Stimulated activated naive B cell treated with anti-CD40 and anti-IgM and Interleukin-4, amounts not matched to agents 10 μg/mL and 1 μg/mL and 100 μg/mL, for 72 hours (primary cell): ENCODE results near the gene NKAIN4.

Experiments used
- ATAC-seq, 2 donors: fragments of 150-1000 bp; cut with Tn5 transposase; replicated peaks; 2 replicates each; pipeline ENCODE4 v1.10.0; 2021; ENCODE audit warnings: moderate library complexity in 1 of 2
- DNase-seq: peaks from one replicate; pipeline ENCODE4 v3.0.0; 2021
- H3K27ac Mint-ChIP-seq: one replicate; pipeline ENCODE4 v1.8.0; 2022; ENCODE audit warnings: mild to moderate bottlenecking, mixed read lengths
- H3K27me3 Mint-ChIP-seq, 2 donors: one replicate each; pipeline ENCODE4 v1.8.0; 2022; ENCODE audit warnings: mixed read lengths in 2 of 2
- H3K36me3 Mint-ChIP-seq, 2 donors: one replicate each; pipeline ENCODE4 v1.8.0; 2022; ENCODE audit warnings: mixed read lengths in 2 of 2, mild to moderate bottlenecking in 1 of 2
- H3K4me1 Mint-ChIP-seq, 2 donors: one replicate each; pipeline ENCODE4 v1.8.0; 2022; ENCODE audit warnings: mixed read lengths in 2 of 2, mild to moderate bottlenecking in 1 of 2
- H3K4me3 Mint-ChIP-seq, 2 donors: one replicate each; pipeline ENCODE4 v1.8.0; 2022; ENCODE audit warnings: mild to moderate bottlenecking in 2 of 2, mixed read lengths in 2 of 2, moderate library complexity in 1 of 2
- H3K9me3 Mint-ChIP-seq, 2 donors: one replicate each; pipeline ENCODE4 v1.8.0; 2022; ENCODE audit warnings: mixed read lengths in 2 of 2, mild to moderate bottlenecking in 1 of 2

NKAIN4 gene

GRCh38 chr20:63284544-63284949, 30.3 kb upstream of the NKAIN4 start:
- no peaks in the 10 kb centered on the region for H3K9me3 Mint-ChIP-seq
- H3K27me3 Mint-ChIP-seq = no peaks in the 10 kb centered on the region
- H3K4me3 Mint-ChIP-seq = peak overlapping the region; percentile 39 to 74
- ATAC-seq (peak; percentile 33 to 42), DNase-seq (no peak)
- no peak overlapping the region for H3K27ac Mint-ChIP-seq
- H3K36me3 Mint-ChIP-seq = peaks cover 26 to 39% of the 10 kb centered on the region in 2 donors
- H3K4me1 Mint-ChIP-seq = peaks cover 0 to 7% of the 10 kb centered on the region in 2 donors

GRCh38 chr20:63284083-63284440, 29.8 kb upstream of the NKAIN4 start:
- Mint-ChIP-seq H3K4me1 (peaks cover 0 to 7% of the 10 kb centered on the region in 2 donors), H3K4me3 (peak overlapping the region in 1 of 2 donors; percentile 56), H3K36me3 (peaks cover 31 to 42% of the 10 kb centered on the region in 2 donors), H3K27ac (peak overlapping the region; percentile 60), H3K27me3 (no peaks in the 10 kb centered on the region), H3K9me3 (no peaks in the 10 kb centered on the region)
- no peak for DNase-seq
- ATAC-seq = peak in 1 of 2 donors; percentile 35

GRCh38 chr20:63283397-63284082, 29.3 kb upstream of the NKAIN4 start:
- H3K4me3 Mint-ChIP-seq = peak overlapping the region in 1 of 2 donors; percentile 19
- H3K36me3 Mint-ChIP-seq = peaks cover 31 to 42% of the 10 kb centered on the region in 2 donors
- DNase-seq (no peak), ATAC-seq (no peak)
- no peaks in the 10 kb centered on the region for H3K9me3 Mint-ChIP-seq
- peak overlapping the region; percentile 60 for H3K27ac Mint-ChIP-seq
- H3K27me3 Mint-ChIP-seq = no peaks in the 10 kb centered on the region
- peaks cover 0 to 3% of the 10 kb centered on the region in 2 donors for H3K4me1 Mint-ChIP-seq

GRCh38 chr20:63282946-63283345, 28.7 kb upstream of the NKAIN4 start:
- no peak overlapping the region for H3K27ac Mint-ChIP-seq
- DNase-seq (no peak), ATAC-seq (no peak)

GRCh38 chr20:63281742-63282665, 27.7 kb upstream of the NKAIN4 start:
- H3K9me3 Mint-ChIP-seq = no peaks in the 10 kb centered on the region
- H3K36me3 Mint-ChIP-seq = peaks cover 37 to 45% of the 10 kb centered on the region in 2 donors
- H3K4me1 Mint-ChIP-seq = peaks cover 0 to 3% of the 10 kb centered on the region in 2 donors
- H3K27ac Mint-ChIP-seq = no peak overlapping the region
- ATAC-seq (no peak), DNase-seq (no peak)
- no peaks in the 10 kb centered on the region for H3K27me3 Mint-ChIP-seq
- peak overlapping the region in 1 of 2 donors; percentile 46 for H3K4me3 Mint-ChIP-seq

More at GRCh38 chr20:63282946-63283345, 28.7 kb upstream of the NKAIN4 start:
- Mint-ChIP-seq H3K27me3 (no peaks in the 10 kb centered on the region), H3K36me3 (peaks cover 34 to 40% of the 10 kb centered on the region in 2 donors), H3K4me3 (no peak overlapping the region), H3K4me1 (peaks cover 0 to 3% of the 10 kb centered on the region in 2 donors), H3K9me3 (no peaks in the 10 kb centered on the region)

- peaks cover under 1 to 3% of the 10 kb centered on the region in 2 donors for H3K4me1 Mint-ChIP-seq
- peaks cover 40 to 50% of the 10 kb centered on the region in 2 donors for H3K36me3 Mint-ChIP-seq
- H3K9me3 Mint-ChIP-seq = no peaks in the 10 kb centered on the region
- H3K4me3 Mint-ChIP-seq = no peak overlapping the region
- H3K27me3 Mint-ChIP-seq = no peaks in the 10 kb centered on the region
- H3K27ac Mint-ChIP-seq = no peak overlapping the region
- ATAC-seq (no peak), DNase-seq (no peak)
Observed at GRCh38 chr20:63280929-63281545, 26.8 kb upstream of the NKAIN4 start.

GRCh38 chr20:63280371-63280770, 26.1 kb upstream of the NKAIN4 start:
- Mint-ChIP-seq H3K4me1 (peaks cover 3 to 7% of the 10 kb centered on the region in 2 donors), H3K27me3 (no peaks in the 10 kb centered on the region), H3K9me3 (no peaks in the 10 kb centered on the region), H3K27ac (peak overlapping the region; percentile 62), H3K4me3 (no peak overlapping the region), H3K36me3 (peaks cover 38 to 46% of the 10 kb centered on the region in 2 donors)
- no peak for ATAC-seq
- DNase-seq = no peak

GRCh38 chr20:63279931-63280330, 25.7 kb upstream of the NKAIN4 start:
- Mint-ChIP-seq H3K27me3 (no peaks in the 10 kb centered on the region), H3K27ac (no peak overlapping the region), H3K36me3 (peaks cover 37 to 46% of the 10 kb centered on the region in 2 donors), H3K9me3 (no peaks in the 10 kb centered on the region), H3K4me3 (no peak overlapping the region), H3K4me1 (peaks cover 5 to 11% of the 10 kb centered on the region in 2 donors)
- ATAC-seq (no peak), DNase-seq (no peak)

GRCh38 chr20:63278661-63279060, 24.4 kb upstream of the NKAIN4 start:
- H3K36me3 Mint-ChIP-seq = peaks cover 37 to 40% of the 10 kb centered on the region in 2 donors
- H3K27me3 Mint-ChIP-seq = no peaks in the 10 kb centered on the region
- H3K4me1 Mint-ChIP-seq = peaks cover 12 to 24% of the 10 kb centered on the region in 2 donors
- DNase-seq (no peak), ATAC-seq (no peak)
- H3K4me3 Mint-ChIP-seq = no peak overlapping the region
- no peak overlapping the region for H3K27ac Mint-ChIP-seq
- no peaks in the 10 kb centered on the region for H3K9me3 Mint-ChIP-seq

GRCh38 chr20:63277466-63278272, 23.4 kb upstream of the NKAIN4 start:
- no peak overlapping the region for H3K27ac Mint-ChIP-seq
- peaks cover 33 to 38% of the 10 kb centered on the region in 2 donors for H3K36me3 Mint-ChIP-seq
- DNase-seq (no peak), ATAC-seq (no peak)
- no peaks in the 10 kb centered on the region for H3K9me3 Mint-ChIP-seq
- H3K4me1 Mint-ChIP-seq = peaks cover 14 to 29% of the 10 kb centered on the region in 2 donors
- no peaks in the 10 kb centered on the region for H3K27me3 Mint-ChIP-seq
- H3K4me3 Mint-ChIP-seq = no peak overlapping the region

- H3K9me3 Mint-ChIP-seq = no peaks in the 10 kb centered on the region
- ATAC-seq (no peak), DNase-seq (no peak)
- H3K36me3 Mint-ChIP-seq = peaks cover 30 to 33% of the 10 kb centered on the region in 2 donors
- no peak overlapping the region for H3K4me3 Mint-ChIP-seq
- H3K27ac Mint-ChIP-seq = peak overlapping the region; percentile 25
- H3K4me1 Mint-ChIP-seq = peaks cover 14 to 32% of the 10 kb centered on the region in 2 donors
- no peaks in the 10 kb centered on the region for H3K27me3 Mint-ChIP-seq
Observed at GRCh38 chr20:63276956-63277355, 22.7 kb upstream of the NKAIN4 start.

- Mint-ChIP-seq H3K4me3 (no peak overlapping the region), H3K27ac (no peak overlapping the region), H3K9me3 (no peaks in the 10 kb centered on the region), H3K36me3 (peaks cover 27 to 32% of the 10 kb centered on the region in 2 donors), H3K27me3 (no peaks in the 10 kb centered on the region), H3K4me1 (peaks cover 18 to 38% of the 10 kb centered on the region in 2 donors)
- ATAC-seq (no peak), DNase-seq (no peak)
Observed at GRCh38 chr20:63275825-63276224, 21.6 kb upstream of the NKAIN4 start.

GRCh38 chr20:63274381-63275228, 20.3 kb upstream of the NKAIN4 start:
- H3K4me3 Mint-ChIP-seq = peak overlapping the region in 1 of 2 donors; percentile 32
- peaks cover 18 to 38% of the 10 kb centered on the region in 2 donors for H3K4me1 Mint-ChIP-seq
- H3K27ac Mint-ChIP-seq = peak overlapping the region; percentile 67
- DNase-seq = no peak
- ATAC-seq = no peak
- H3K36me3 Mint-ChIP-seq = peaks cover 22 to 26% of the 10 kb centered on the region in 2 donors
- H3K9me3 Mint-ChIP-seq = no peaks in the 10 kb centered on the region
- H3K27me3 Mint-ChIP-seq = no peaks in the 10 kb centered on the region
